ENCODE results near the gene MCF2L2.
"Not testable (repeated sequence)": the region's sequence is repeated elsewhere in the genome, so short reads cannot be mapped to it uniquely, and the experiment has no call there.

The MCF2L2 gene

GRCh38 chr3:183446838-183447205 is 18.4 kb upstream of the MCF2L2 start:
- H3K27me3 ChIP-seq (ENCODE audit: insufficient read depth, low read depth) = no peaks in the 10 kb centered on the region; the same call in 1 of the 2 replicates
- TF ChIP-seq, protein P1, sequence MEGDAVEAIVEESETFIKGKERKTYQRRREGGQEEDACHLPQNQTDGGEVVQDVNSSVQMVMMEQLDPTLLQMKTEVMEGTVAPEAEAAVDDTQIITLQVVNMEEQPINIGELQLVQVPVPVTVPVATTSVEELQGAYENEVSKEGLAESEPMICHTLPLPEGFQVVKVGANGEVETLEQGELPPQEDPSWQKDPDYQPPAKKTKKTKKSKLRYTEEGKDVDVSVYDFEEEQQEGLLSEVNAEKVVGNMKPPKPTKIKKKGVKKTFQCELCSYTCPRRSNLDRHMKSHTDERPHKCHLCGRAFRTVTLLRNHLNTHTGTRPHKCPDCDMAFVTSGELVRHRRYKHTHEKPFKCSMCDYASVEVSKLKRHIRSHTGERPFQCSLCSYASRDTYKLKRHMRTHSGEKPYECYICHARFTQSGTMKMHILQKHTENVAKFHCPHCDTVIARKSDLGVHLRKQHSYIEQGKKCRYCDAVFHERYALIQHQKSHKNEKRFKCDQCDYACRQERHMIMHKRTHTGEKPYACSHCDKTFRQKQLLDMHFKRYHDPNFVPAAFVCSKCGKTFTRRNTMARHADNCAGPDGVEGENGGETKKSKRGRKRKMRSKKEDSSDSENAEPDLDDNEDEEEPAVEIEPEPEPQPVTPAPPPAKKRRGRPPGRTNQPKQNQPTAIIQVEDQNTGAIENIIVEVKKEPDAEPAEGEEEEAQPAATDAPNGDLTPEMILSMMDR (conservative IDR thresholded peaks at IDR 0.05; ENCODE audit: low read depth, low read length) = no peak
- peak overlapping the region; percentile 72 for H3K4me2 ChIP-seq
- peak overlapping the region; percentile 74 for H3K4me3 ChIP-seq (IDR thresholded peaks at IDR 0.05; ENCODE audit: insufficient read depth, low read depth, low read length)
- peak overlapping the region; percentile 96 for H2AFZ ChIP-seq (ENCODE audit: low read depth)
- no peaks in the 10 kb centered on the region for H3K36me3 ChIP-seq (ENCODE audit: insufficient read depth)
- H3K27ac ChIP-seq = peak overlapping the region; percentile 12; the same call in 1 of the 2 replicates
- peaks cover 22% of the 10 kb centered on the region for H3K4me1 ChIP-seq (ENCODE audit: low read depth, poor library complexity, severe bottlenecking)
- H3K9ac ChIP-seq = peak overlapping the region; percentile 62; the same call in 1 of the 2 replicates
- no peaks in the 10 kb centered on the region for H4K20me1 ChIP-seq (ENCODE audit: insufficient read depth)
- H3K79me2 ChIP-seq (ENCODE audit: insufficient read depth, low read depth) = no peaks in the 10 kb centered on the region

DNA sequence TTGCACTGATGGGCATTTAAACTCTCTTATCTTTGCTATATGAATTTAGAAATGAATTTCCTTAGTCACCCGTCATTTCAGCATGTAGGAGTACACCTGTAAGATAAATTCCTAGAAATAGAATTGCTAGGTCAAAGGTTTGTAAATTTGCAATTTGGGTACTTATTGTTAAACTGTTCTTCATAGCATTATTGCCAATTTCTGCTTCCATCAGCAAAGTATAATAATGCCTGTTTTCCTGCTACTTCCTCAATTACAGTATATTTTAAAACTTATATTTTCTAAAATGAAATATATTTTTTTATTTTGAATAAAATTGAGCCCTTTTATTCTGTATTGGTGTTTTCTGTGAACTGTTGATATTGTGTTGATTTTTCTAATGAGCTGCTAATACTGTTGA is 16.3 kb upstream of the MCF2L2 start:
- Histone ChIP-seq H3K79me2 (ENCODE audit: insufficient read depth, low read depth) (no peaks in the 10 kb centered on the region), H3K4me2 (no peak overlapping the region), H3K9ac (no peak overlapping the region), H2AFZ (ENCODE audit: low read depth) (no peak overlapping the region), H3K4me3 (IDR thresholded peaks at IDR 0.05; ENCODE audit: insufficient read depth, low read depth, low read length) (no peak overlapping the region), H4K20me1 (ENCODE audit: insufficient read depth) (no peaks in the 10 kb centered on the region), H3K4me1 (ENCODE audit: low read depth, poor library complexity, severe bottlenecking) (peaks cover 22% of the 10 kb centered on the region), H3K27ac (no peak overlapping the region), H3K36me3 (ENCODE audit: insufficient read depth) (no peaks in the 10 kb centered on the region), H3K27me3 (ENCODE audit: insufficient read depth, low read depth) (no peaks in the 10 kb centered on the region; the same call in 1 of the 2 replicates)
- TF ChIP-seq, protein P1 (conservative IDR thresholded peaks at IDR 0.05; ENCODE audit: low read depth, low read length) = no peak

DNA sequence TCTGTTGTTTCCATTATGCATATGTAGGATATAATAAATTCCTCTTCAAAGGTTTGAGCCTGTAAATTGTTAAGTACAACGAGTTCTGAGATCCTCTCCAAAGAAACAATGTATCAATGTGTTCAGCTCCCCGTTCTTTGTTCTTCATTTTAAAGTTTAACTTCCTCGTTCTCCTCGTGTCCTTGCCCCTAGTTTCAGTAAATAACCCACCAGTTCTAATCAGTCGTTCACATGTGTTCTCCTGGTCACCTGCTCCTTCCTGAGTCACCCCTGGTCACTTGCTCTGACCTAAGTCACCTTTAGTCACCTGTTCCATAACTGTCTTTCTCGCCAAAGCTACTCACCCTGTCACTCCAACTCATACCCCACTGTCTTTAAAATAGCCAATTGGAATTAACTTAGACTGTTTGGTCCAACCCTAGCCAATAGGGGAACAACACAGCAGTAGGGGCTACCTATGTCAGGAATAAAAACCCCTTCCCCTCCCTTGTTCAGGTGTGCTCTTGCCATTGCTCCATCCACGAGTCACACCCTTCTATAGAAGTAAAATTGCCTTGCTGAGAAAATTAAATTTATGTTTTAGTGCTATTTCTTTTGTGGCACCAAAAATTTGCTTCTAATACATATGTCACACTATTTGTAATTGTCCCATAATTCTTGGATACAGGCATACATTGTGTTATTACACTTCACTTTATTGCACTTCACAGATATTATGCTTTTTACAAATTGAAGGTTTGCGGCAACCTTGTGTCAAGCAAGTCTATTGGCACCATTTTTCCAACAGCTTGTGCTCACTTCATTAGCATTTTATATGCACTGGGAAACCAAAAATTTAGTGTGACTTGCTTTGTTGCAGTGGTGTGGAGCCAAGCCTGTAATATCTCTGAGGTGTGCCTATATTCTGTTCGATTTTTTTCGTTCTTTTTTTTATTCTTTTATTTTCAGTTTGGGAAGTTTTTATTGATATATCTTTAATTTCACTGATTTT is 15.3 kb upstream of the MCF2L2 start:
- peaks cover 17% of the 10 kb centered on the region for H3K4me1 ChIP-seq (ENCODE audit: low read depth, poor library complexity, severe bottlenecking)
- H3K36me3 ChIP-seq (ENCODE audit: insufficient read depth) = no peaks in the 10 kb centered on the region
- no peak overlapping the region for H3K27ac ChIP-seq
- no peaks in the 10 kb centered on the region; the same call in 1 of the 2 replicates for H3K27me3 ChIP-seq (ENCODE audit: insufficient read depth, low read depth)
- no peaks in the 10 kb centered on the region for H4K20me1 ChIP-seq (ENCODE audit: insufficient read depth)
- H3K4me3 ChIP-seq (IDR thresholded peaks at IDR 0.05; ENCODE audit: insufficient read depth, low read depth, low read length) = no peak overlapping the region
- no peak overlapping the region for H3K9ac ChIP-seq
- TF ChIP-seq, protein P1 (conservative IDR thresholded peaks at IDR 0.05; ENCODE audit: low read depth, low read length) = no peak
- no peak overlapping the region for H3K4me2 ChIP-seq
- no peaks in the 10 kb centered on the region for H3K79me2 ChIP-seq (ENCODE audit: insufficient read depth, low read depth)
- no peak overlapping the region for H2AFZ ChIP-seq (ENCODE audit: low read depth)

GRCh38 chr3:183442994-183443393 is 14.6 kb upstream of the MCF2L2 start:
- peaks cover 16% of the 10 kb centered on the region for H3K4me1 ChIP-seq (ENCODE audit: low read depth, poor library complexity, severe bottlenecking)
- TF ChIP-seq, protein P1 (conservative IDR thresholded peaks at IDR 0.05; ENCODE audit: low read depth, low read length) = no peak
- H3K27me3 ChIP-seq (ENCODE audit: insufficient read depth, low read depth) = no peaks in the 10 kb centered on the region; the same call in 1 of the 2 replicates
- H4K20me1 ChIP-seq (ENCODE audit: insufficient read depth) = no peaks in the 10 kb centered on the region
- H3K27ac ChIP-seq = no peak overlapping the region
- H3K9ac ChIP-seq = no peak overlapping the region
- no peaks in the 10 kb centered on the region for H3K79me2 ChIP-seq (ENCODE audit: insufficient read depth, low read depth)
- no peaks in the 10 kb centered on the region for H3K36me3 ChIP-seq (ENCODE audit: insufficient read depth)
- no peak overlapping the region for H2AFZ ChIP-seq (ENCODE audit: low read depth)
- H3K4me3 ChIP-seq (IDR thresholded peaks at IDR 0.05; ENCODE audit: insufficient read depth, low read depth, low read length) = no peak overlapping the region
- no peak overlapping the region for H3K4me2 ChIP-seq

GRCh38 chr3:183440521-183440920 is 12.1 kb upstream of the MCF2L2 start:
- peaks cover 31% of the 10 kb centered on the region for H3K4me1 ChIP-seq (ENCODE audit: low read depth, poor library complexity, severe bottlenecking)
- H3K4me2 ChIP-seq = not testable (repeated sequence)

More at GRCh38 chr3:183440521-183440920, 12.1 kb upstream of the MCF2L2 start:
- H2AFZ ChIP-seq (ENCODE audit: low read depth); H3K4me3 ChIP-seq (IDR thresholded peaks at IDR 0.05; ENCODE audit: insufficient read depth, low read depth, low read length); H3K27me3 ChIP-seq (ENCODE audit: insufficient read depth, low read depth); H3K36me3 ChIP-seq (ENCODE audit: insufficient read depth); H3K27ac ChIP-seq; H4K20me1 ChIP-seq (ENCODE audit: insufficient read depth); H3K79me2 ChIP-seq (ENCODE audit: insufficient read depth, low read depth); H3K9ac ChIP-seq: not testable (repeated sequence)
